ENCODE measurements around the gene MAP2K3.

The MAP2K3 gene

DNA sequence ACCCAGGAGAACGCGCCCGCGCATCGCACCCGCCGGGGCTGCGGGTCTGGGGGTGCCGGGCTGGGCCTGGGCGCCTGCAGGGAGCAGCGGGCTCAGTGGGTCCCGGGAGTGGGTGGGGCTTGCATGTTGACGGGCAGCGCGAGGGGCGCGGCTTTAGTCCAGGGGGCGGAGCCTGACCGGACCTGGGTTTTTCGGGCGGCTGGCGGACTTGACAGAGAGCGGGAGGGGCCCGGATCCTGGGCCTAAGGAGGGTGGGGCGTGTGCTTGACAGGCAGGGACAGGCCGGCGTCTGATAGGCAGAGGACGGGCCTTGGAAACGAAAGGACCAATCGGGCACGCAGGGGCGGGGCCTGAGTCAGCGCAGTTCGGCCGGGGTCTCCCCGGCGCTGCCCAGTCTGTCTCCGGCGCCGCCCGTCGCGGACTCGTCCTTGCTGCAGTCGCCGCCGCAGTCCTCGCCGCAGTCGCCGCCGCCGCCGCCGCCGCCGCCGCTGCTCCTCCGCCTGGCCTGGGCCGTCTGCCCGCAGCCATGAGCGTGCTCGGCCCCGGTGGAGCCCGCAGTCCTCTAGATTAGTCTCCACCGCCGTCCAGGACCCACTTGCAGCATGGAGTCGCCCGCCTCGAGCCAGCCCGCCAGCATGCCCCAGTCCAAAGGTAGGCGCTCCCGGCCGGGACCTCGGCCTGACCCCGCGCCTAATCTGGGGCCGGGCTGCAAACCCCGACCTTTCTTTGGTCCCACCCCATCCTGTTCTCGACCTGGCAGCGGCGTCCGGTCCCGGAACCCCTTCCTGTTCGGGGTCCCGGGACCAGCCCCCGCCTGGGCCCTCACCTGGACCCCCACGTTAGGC, at the start of gene MAP2K3:
Gene MAP2K3 (plus strand): TSS at position 393 of the 845 bp plus-strand sequence. CDS start 210 bp downstream, at position 603.
- Histone ChIP-seq H3K4me3 (ENCODE audit: low read depth in 1 of 2, low read length in 2 of 2) (peak within 1 kb of the TSS; percentile 86 to 91), H3K4me1 (ENCODE audit: control insufficient read depth in 1 of 2, insufficient read depth in 2 of 2, low read length in 2 of 2) (peaks cover 36 to 52% of the 10 kb centered on the region in 2 donors), H3K9me3 (ENCODE audit: control insufficient read depth in 1 of 2, low read length in 2 of 2) (no peaks in the 10 kb centered on the region), H3K9ac (ENCODE audit: low read depth in 1 of 2, low read length in 2 of 2) (peak within 1 kb of the TSS; percentile 93 to 97), H3K36me3 (ENCODE audit: control insufficient read depth in 1 of 2, insufficient read depth in 2 of 2, low read length in 2 of 2) (no peaks in the 10 kb centered on the region), H3K27me3 (ENCODE audit: control insufficient read depth in 1 of 2, insufficient read depth in 2 of 2, low read length in 2 of 2) (no peaks in the 10 kb centered on the region), H3K27ac (ENCODE audit: low read depth, low read length) (peak within 1 kb of the TSS; percentile 99)

DNA sequence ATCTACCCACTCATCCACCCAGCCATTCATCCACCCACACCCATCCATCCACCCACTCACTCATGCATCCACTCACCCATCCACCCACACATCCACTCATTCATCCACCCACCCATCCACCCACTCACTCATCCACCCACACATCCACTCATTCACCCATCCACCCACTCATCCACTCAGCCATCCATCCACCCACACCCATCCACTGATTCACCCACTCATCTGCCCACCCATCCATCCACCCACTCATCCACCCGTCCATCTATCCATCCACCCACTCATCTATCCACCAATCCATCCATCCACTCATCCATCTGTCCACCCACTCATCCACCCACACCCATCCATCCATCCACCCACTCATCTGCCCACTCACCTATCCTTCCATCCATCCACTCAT, 48.6 kb upstream of the MAP2K3 start:
- no peaks in the 10 kb centered on the region for H3K27me3 ChIP-seq (ENCODE audit: control insufficient read depth in 1 of 2, insufficient read depth in 2 of 2, low read length in 2 of 2)
- H3K4me1 ChIP-seq (ENCODE audit: control insufficient read depth in 1 of 2, insufficient read depth in 2 of 2, low read length in 2 of 2): no peaks in the 10 kb centered on the region
- H3K36me3 ChIP-seq (ENCODE audit: control insufficient read depth in 1 of 2, insufficient read depth in 2 of 2, low read length in 2 of 2): no peaks in the 10 kb centered on the region
- H3K9me3 ChIP-seq (ENCODE audit: control insufficient read depth in 1 of 2, low read length in 2 of 2): peaks cover 3 to 5% of the 10 kb centered on the region in 2 donors
- no peak overlapping the region for H3K9ac ChIP-seq (ENCODE audit: low read depth in 1 of 2, low read length in 2 of 2)
- H3K4me3 ChIP-seq (ENCODE audit: low read depth in 1 of 2, low read length in 2 of 2): no peak overlapping the region
- no peak overlapping the region for H3K27ac ChIP-seq (ENCODE audit: low read depth, low read length)

- Histone ChIP-seq H3K9ac (ENCODE audit: low read depth in 1 of 2, low read length in 2 of 2) (no peak overlapping the region), H3K9me3 (ENCODE audit: control insufficient read depth in 1 of 2, low read length in 2 of 2) (no peaks in the 10 kb centered on the region), H3K27me3 (ENCODE audit: control insufficient read depth in 1 of 2, insufficient read depth in 2 of 2, low read length in 2 of 2) (no peaks in the 10 kb centered on the region), H3K4me1 (ENCODE audit: control insufficient read depth in 1 of 2, insufficient read depth in 2 of 2, low read length in 2 of 2) (peaks cover 0 to 5% of the 10 kb centered on the region in 2 donors), H3K4me3 (ENCODE audit: low read depth in 1 of 2, low read length in 2 of 2) (no peak overlapping the region), H3K27ac (ENCODE audit: low read depth, low read length) (no peak overlapping the region), H3K36me3 (ENCODE audit: control insufficient read depth in 1 of 2, insufficient read depth in 2 of 2, low read length in 2 of 2) (no peaks in the 10 kb centered on the region)
Observed at GRCh38 chr17:21239680-21240368, 44.7 kb upstream of the MAP2K3 start.

DNA sequence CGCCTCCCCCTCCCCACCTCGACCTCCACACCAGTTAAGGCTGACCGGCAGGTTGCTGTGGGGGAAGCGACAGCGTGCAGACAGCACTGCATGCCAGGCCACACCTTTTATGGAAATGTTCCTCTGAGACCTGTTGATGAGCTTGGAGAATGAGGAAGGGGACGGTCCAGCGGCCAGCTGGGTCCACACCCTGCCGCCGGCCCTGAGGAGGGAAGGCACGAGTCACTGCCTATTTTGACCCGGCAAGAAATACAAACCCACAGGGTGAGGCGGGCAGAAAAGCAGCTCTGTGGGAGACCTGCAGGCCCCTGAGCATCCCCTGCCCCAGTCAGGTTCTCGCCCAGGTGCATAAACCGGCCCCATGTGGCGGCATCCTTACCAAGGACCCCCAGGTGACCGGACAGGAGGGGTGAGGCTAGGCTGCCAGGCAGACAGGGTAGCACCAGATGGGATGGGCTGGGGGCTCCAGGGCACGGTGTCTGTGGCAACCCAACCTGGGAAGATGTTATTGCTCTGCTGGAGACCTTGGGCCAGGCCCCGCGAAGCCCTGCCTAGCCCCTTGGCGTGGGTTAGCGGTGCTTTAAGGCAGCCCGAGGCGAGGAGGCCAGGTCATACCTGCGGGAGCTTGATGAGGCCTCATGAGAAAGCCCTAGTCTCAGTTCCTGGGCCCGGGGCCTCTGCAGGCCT, 44.0 kb upstream of the MAP2K3 start:
- no peaks in the 10 kb centered on the region for H3K9me3 ChIP-seq (ENCODE audit: control insufficient read depth in 1 of 2, low read length in 2 of 2)
- H3K9ac ChIP-seq (ENCODE audit: low read depth in 1 of 2, low read length in 2 of 2): no peak overlapping the region
- H3K4me3 ChIP-seq (ENCODE audit: low read depth in 1 of 2, low read length in 2 of 2): no peak overlapping the region
- no peaks in the 10 kb centered on the region for H3K36me3 ChIP-seq (ENCODE audit: control insufficient read depth in 1 of 2, insufficient read depth in 2 of 2, low read length in 2 of 2)
- no peaks in the 10 kb centered on the region for H3K27me3 ChIP-seq (ENCODE audit: control insufficient read depth in 1 of 2, insufficient read depth in 2 of 2, low read length in 2 of 2)
- H3K4me1 ChIP-seq (ENCODE audit: control insufficient read depth in 1 of 2, insufficient read depth in 2 of 2, low read length in 2 of 2): peaks cover 0 to 5% of the 10 kb centered on the region in 2 donors
- no peak overlapping the region for H3K27ac ChIP-seq (ENCODE audit: low read depth, low read length)

- no peaks in the 10 kb centered on the region for H3K9me3 ChIP-seq (ENCODE audit: control insufficient read depth in 1 of 2, low read length in 2 of 2)
- no peak overlapping the region for H3K27ac ChIP-seq (ENCODE audit: low read depth, low read length)
- H3K4me3 ChIP-seq (ENCODE audit: low read depth in 1 of 2, low read length in 2 of 2): no peak overlapping the region
- no peaks in the 10 kb centered on the region for H3K36me3 ChIP-seq (ENCODE audit: control insufficient read depth in 1 of 2, insufficient read depth in 2 of 2, low read length in 2 of 2)
- peaks cover 0 to 5% of the 10 kb centered on the region in 2 donors for H3K4me1 ChIP-seq (ENCODE audit: control insufficient read depth in 1 of 2, insufficient read depth in 2 of 2, low read length in 2 of 2)
- no peaks in the 10 kb centered on the region for H3K27me3 ChIP-seq (ENCODE audit: control insufficient read depth in 1 of 2, insufficient read depth in 2 of 2, low read length in 2 of 2)
- H3K9ac ChIP-seq (ENCODE audit: low read depth in 1 of 2, low read length in 2 of 2): no peak overlapping the region
Observed at GRCh38 chr17:21241564-21241963, 42.9 kb upstream of the MAP2K3 start.

- Histone ChIP-seq H3K4me1 (ENCODE audit: control insufficient read depth in 1 of 2, insufficient read depth in 2 of 2, low read length in 2 of 2) (peaks cover 0 to 5% of the 10 kb centered on the region in 2 donors), H3K27me3 (ENCODE audit: control insufficient read depth in 1 of 2, insufficient read depth in 2 of 2, low read length in 2 of 2) (no peaks in the 10 kb centered on the region), H3K36me3 (ENCODE audit: control insufficient read depth in 1 of 2, insufficient read depth in 2 of 2, low read length in 2 of 2) (no peaks in the 10 kb centered on the region), H3K9ac (ENCODE audit: low read depth in 1 of 2, low read length in 2 of 2) (no peak overlapping the region), H3K27ac (ENCODE audit: low read depth, low read length) (no peak overlapping the region), H3K9me3 (ENCODE audit: control insufficient read depth in 1 of 2, low read length in 2 of 2) (no peaks in the 10 kb centered on the region), H3K4me3 (ENCODE audit: low read depth in 1 of 2, low read length in 2 of 2) (no peak overlapping the region)
Observed at GRCh38 chr17:21242026-21242697, 42.3 kb upstream of the MAP2K3 start.

GRCh38 chr17:21242780-21243515, 41.6 kb upstream of the MAP2K3 start:
- H3K4me1 ChIP-seq (ENCODE audit: control insufficient read depth in 1 of 2, insufficient read depth in 2 of 2, low read length in 2 of 2): peaks cover 0 to 5% of the 10 kb centered on the region in 2 donors
- H3K9ac ChIP-seq (ENCODE audit: low read depth in 1 of 2, low read length in 2 of 2): no peak overlapping the region
- no peak overlapping the region for H3K4me3 ChIP-seq (ENCODE audit: low read depth in 1 of 2, low read length in 2 of 2)
- no peaks in the 10 kb centered on the region for H3K36me3 ChIP-seq (ENCODE audit: control insufficient read depth in 1 of 2, insufficient read depth in 2 of 2, low read length in 2 of 2)
- no peak overlapping the region for H3K27ac ChIP-seq (ENCODE audit: low read depth, low read length)
- H3K9me3 ChIP-seq (ENCODE audit: control insufficient read depth in 1 of 2, low read length in 2 of 2): no peaks in the 10 kb centered on the region
- H3K27me3 ChIP-seq (ENCODE audit: control insufficient read depth in 1 of 2, insufficient read depth in 2 of 2, low read length in 2 of 2): no peaks in the 10 kb centered on the region

- no peaks in the 10 kb centered on the region for H3K9me3 ChIP-seq (ENCODE audit: control insufficient read depth in 1 of 2, low read length in 2 of 2)
- H3K27me3 ChIP-seq (ENCODE audit: control insufficient read depth in 1 of 2, insufficient read depth in 2 of 2, low read length in 2 of 2): no peaks in the 10 kb centered on the region
- no peaks in the 10 kb centered on the region for H3K36me3 ChIP-seq (ENCODE audit: control insufficient read depth in 1 of 2, insufficient read depth in 2 of 2, low read length in 2 of 2)
- peaks cover 0 to 5% of the 10 kb centered on the region in 2 donors for H3K4me1 ChIP-seq (ENCODE audit: control insufficient read depth in 1 of 2, insufficient read depth in 2 of 2, low read length in 2 of 2)
- no peak overlapping the region for H3K27ac ChIP-seq (ENCODE audit: low read depth, low read length)
- no peak overlapping the region for H3K4me3 ChIP-seq (ENCODE audit: low read depth in 1 of 2, low read length in 2 of 2)
- no peak overlapping the region for H3K9ac ChIP-seq (ENCODE audit: low read depth in 1 of 2, low read length in 2 of 2)
Observed at GRCh38 chr17:21243516-21244303, 40.8 kb upstream of the MAP2K3 start.

DNA sequence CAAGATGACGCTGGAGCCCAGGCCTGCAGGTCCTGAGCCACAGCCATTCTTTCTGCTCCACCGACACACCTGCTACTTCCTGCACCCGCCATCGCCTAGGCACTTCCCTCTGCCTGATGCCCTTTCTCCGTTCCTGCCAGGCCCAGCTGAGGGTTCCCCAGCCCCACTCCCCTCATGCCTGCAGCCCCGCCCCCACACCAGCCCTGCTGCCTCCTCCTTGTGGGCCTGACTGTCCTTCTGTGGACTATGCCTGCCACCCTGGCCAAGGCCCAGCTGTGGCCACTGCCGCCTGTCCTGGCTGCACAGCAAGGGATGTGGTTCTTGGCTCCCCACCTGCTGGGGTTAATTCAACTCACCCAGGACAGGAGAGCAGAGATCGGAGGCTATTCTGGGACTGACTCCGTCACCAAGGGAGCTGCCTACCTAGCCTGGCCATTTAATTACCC, 38.8 kb upstream of the MAP2K3 start:
- Histone ChIP-seq H3K9ac (ENCODE audit: low read depth in 1 of 2, low read length in 2 of 2) (no peak overlapping the region), H3K36me3 (ENCODE audit: control insufficient read depth in 1 of 2, insufficient read depth in 2 of 2, low read length in 2 of 2) (no peaks in the 10 kb centered on the region), H3K4me3 (ENCODE audit: low read depth in 1 of 2, low read length in 2 of 2) (no peak overlapping the region), H3K27me3 (ENCODE audit: control insufficient read depth in 1 of 2, insufficient read depth in 2 of 2, low read length in 2 of 2) (no peaks in the 10 kb centered on the region), H3K4me1 (ENCODE audit: control insufficient read depth in 1 of 2, insufficient read depth in 2 of 2, low read length in 2 of 2) (peaks cover 0 to 5% of the 10 kb centered on the region in 2 donors), H3K9me3 (ENCODE audit: control insufficient read depth in 1 of 2, low read length in 2 of 2) (no peaks in the 10 kb centered on the region), H3K27ac (ENCODE audit: low read depth, low read length) (no peak overlapping the region)
